BLaER1 (cell line): ENCODE measurements around the gene SHANK2.

Experiments
- H3K27ac ChIP-seq: shearing (Covaris generic); formaldehyde crosslinking; 2 replicates; pipeline ENCODE4 v1.8.1; 2022
- H3K27me3 ChIP-seq: shearing (Covaris generic); formaldehyde crosslinking; 2 replicates; pipeline ENCODE4 v1.8.1; 2022
- H3K36me3 ChIP-seq: shearing (Covaris generic); formaldehyde crosslinking; 2 replicates; pipeline ENCODE4 v1.8.1; 2022
- H3K4me1 ChIP-seq: shearing (Covaris generic); formaldehyde crosslinking; 2 replicates; pipeline ENCODE4 v1.8.1; 2022
- H3K4me2 ChIP-seq: shearing (Covaris generic); formaldehyde crosslinking; 2 replicates; pipeline ENCODE4 v1.8.1; 2022
- H3K4me3 ChIP-seq: shearing (Covaris generic); formaldehyde crosslinking; 2 replicates; pipeline ENCODE4 v1.8.1; 2022
- H3K9ac ChIP-seq: shearing (Covaris generic); formaldehyde crosslinking; 2 replicates; pipeline ENCODE4 v1.8.1; 2022
- H3K9me3 ChIP-seq: shearing (Covaris generic); formaldehyde crosslinking; 2 replicates; pipeline ENCODE4 v1.8.1; 2022
- H4K20me1 ChIP-seq: shearing (Covaris generic); formaldehyde crosslinking; 2 replicates; pipeline ENCODE4 v1.8.1; 2022
- Cebpa-rat ChIP-seq: shearing (Covaris generic); IDR thresholded peaks from 2 replicates; pipeline ENCODE4 v1.8.1; 2022

SHANK2 gene

GRCh38 chr11:71269603-71270511 is 17.5 kb upstream of the SHANK2 start:
- Histone ChIP-seq H3K4me3 (no peak overlapping the region), H3K27me3 (no peaks in the 10 kb centered on the region), H3K9me3 (peaks cover 18% of the 10 kb centered on the region), H3K27ac (no peak overlapping the region), H3K4me2 (no peak overlapping the region), H3K9ac (no peak overlapping the region), H4K20me1 (no peaks in the 10 kb centered on the region), H3K36me3 (no peaks in the 10 kb centered on the region), H3K4me1 (peaks cover 6% of the 10 kb centered on the region; the same call in 1 of the 2 replicates)
- no peak for TF ChIP-seq Cebpa-rat

GRCh38 chr11:71268706-71269321 is 16.4 kb upstream of the SHANK2 start:
- H3K9me3 ChIP-seq = peaks cover 8% of the 10 kb centered on the region
- H3K36me3 ChIP-seq = no peaks in the 10 kb centered on the region
- no peak overlapping the region for H3K4me3 ChIP-seq
- no peak overlapping the region for H3K9ac ChIP-seq
- peaks cover 6% of the 10 kb centered on the region; the same call in 1 of the 2 replicates for H3K4me1 ChIP-seq
- H3K4me2 ChIP-seq = no peak overlapping the region
- no peaks in the 10 kb centered on the region for H4K20me1 ChIP-seq
- H3K27me3 ChIP-seq = no peaks in the 10 kb centered on the region
- no peak for TF ChIP-seq Cebpa-rat
- H3K27ac ChIP-seq = no peak overlapping the region

- H3K27ac ChIP-seq = no peak overlapping the region
- no peak for TF ChIP-seq Cebpa-rat
- H3K9me3 ChIP-seq = no peaks in the 10 kb centered on the region
- H3K4me3 ChIP-seq = no peak overlapping the region
- no peak overlapping the region for H3K9ac ChIP-seq
- H3K36me3 ChIP-seq = no peaks in the 10 kb centered on the region
- no peaks in the 10 kb centered on the region for H4K20me1 ChIP-seq
- H3K4me2 ChIP-seq = peak overlapping the region; percentile 30
- H3K4me1 ChIP-seq = peaks cover 6% of the 10 kb centered on the region; the same call in 1 of the 2 replicates
- H3K27me3 ChIP-seq = no peaks in the 10 kb centered on the region
These were observed 15.5 kb upstream of the SHANK2 start for GRCh38 chr11:71267807-71268421.

GRCh38 chr11:71266114-71266833 is 13.9 kb upstream of the SHANK2 start:
- no peak overlapping the region for H3K9ac ChIP-seq
- no peaks in the 10 kb centered on the region for H3K27me3 ChIP-seq
- H3K36me3 ChIP-seq = no peaks in the 10 kb centered on the region
- peaks cover 6% of the 10 kb centered on the region; the same call in 1 of the 2 replicates for H3K4me1 ChIP-seq
- TF ChIP-seq Cebpa-rat = no peak
- H3K4me3 ChIP-seq = no peak overlapping the region
- no peak overlapping the region for H3K4me2 ChIP-seq
- H3K9me3 ChIP-seq = no peaks in the 10 kb centered on the region
- no peaks in the 10 kb centered on the region for H4K20me1 ChIP-seq
- H3K27ac ChIP-seq = no peak overlapping the region

- Histone ChIP-seq H3K27me3 (no peaks in the 10 kb centered on the region), H3K4me1 (peaks cover 6% of the 10 kb centered on the region; the same call in 1 of the 2 replicates), H3K9ac (no peak overlapping the region), H4K20me1 (no peaks in the 10 kb centered on the region), H3K9me3 (no peaks in the 10 kb centered on the region; the same call in 1 of the 2 replicates), H3K4me2 (no peak overlapping the region), H3K4me3 (no peak overlapping the region), H3K27ac (no peak overlapping the region), H3K36me3 (no peaks in the 10 kb centered on the region)
- TF ChIP-seq Cebpa-rat = no peak
These were observed 13.2 kb upstream of the SHANK2 start for GRCh38 chr11:71265559-71266092.

- Histone ChIP-seq H3K9ac (no peak overlapping the region), H3K27ac (no peak overlapping the region), H4K20me1 (no peaks in the 10 kb centered on the region), H3K27me3 (no peaks in the 10 kb centered on the region), H3K4me2 (no peak overlapping the region), H3K36me3 (no peaks in the 10 kb centered on the region), H3K9me3 (peaks cover 18% of the 10 kb centered on the region), H3K4me1 (peaks cover 5% of the 10 kb centered on the region; the same call in 1 of the 2 replicates), H3K4me3 (no peak overlapping the region)
- TF ChIP-seq Cebpa-rat = no peak
These were observed 11.0 kb upstream of the SHANK2 start for GRCh38 chr11:71263386-71263785.

- Histone ChIP-seq H3K4me2 (no peak overlapping the region), H3K4me1 (peaks cover 23% of the 10 kb centered on the region), H3K9me3 (peaks cover 25% of the 10 kb centered on the region), H3K4me3 (no peak overlapping the region), H3K27ac (no peak overlapping the region), H4K20me1 (peaks cover 32% of the 10 kb centered on the region), H3K36me3 (no peaks in the 10 kb centered on the region), H3K27me3 (peaks cover 54% of the 10 kb centered on the region), H3K9ac (no peak overlapping the region)
- TF ChIP-seq Cebpa-rat = no peak
These were observed 3.6 kb upstream of the SHANK2 start for GRCh38 chr11:71255800-71256479.

- peaks cover 29% of the 10 kb centered on the region for H3K4me1 ChIP-seq
- H3K4me2 ChIP-seq = no peak overlapping the region
- peaks cover 38% of the 10 kb centered on the region for H4K20me1 ChIP-seq
- no peak overlapping the region for H3K27ac ChIP-seq
- peaks cover 25% of the 10 kb centered on the region for H3K9me3 ChIP-seq
- no peak overlapping the region for H3K4me3 ChIP-seq
- H3K36me3 ChIP-seq = no peaks in the 10 kb centered on the region
- H3K9ac ChIP-seq = no peak overlapping the region
- no peak for TF ChIP-seq Cebpa-rat
- peaks cover 60% of the 10 kb centered on the region for H3K27me3 ChIP-seq
These were observed 2.9 kb upstream of the SHANK2 start for GRCh38 chr11:71255323-71255722.

GRCh38 chr11:71253794-71254193 is 1.4 kb upstream of the SHANK2 start:
- H3K4me3 ChIP-seq = no peak overlapping the region
- peaks cover 52% of the 10 kb centered on the region for H4K20me1 ChIP-seq
- no peak overlapping the region for H3K4me2 ChIP-seq
- TF ChIP-seq Cebpa-rat = no peak
- H3K9me3 ChIP-seq = peaks cover 11% of the 10 kb centered on the region
- H3K9ac ChIP-seq = no peak overlapping the region
- no peak overlapping the region for H3K27ac ChIP-seq
- H3K4me1 ChIP-seq = peaks cover 31% of the 10 kb centered on the region
- no peaks in the 10 kb centered on the region for H3K36me3 ChIP-seq
- H3K27me3 ChIP-seq = peaks cover 75% of the 10 kb centered on the region
